Osteoblast (primary cell): Measurements from ENCODE around the gene SAMD10. TPM values are rescaled to one million over a fixed set of nuclear protein-coding genes. Genes with fewer than 3 reads are reported as not detected.

Experiments
- DNase-seq: peaks from one replicate; pipeline ENCODE4 v3.0.0; 2011; ENCODE audit warnings: low spot score, mixed read lengths; ENCODE audit not compliant: insufficient read length; ENCODE audit errors: missing footprints
- H2AFZ ChIP-seq: 2 replicates; pipeline ENCODE4 v1.6.0; 2011; ENCODE audit warnings: mild to moderate bottlenecking, low read length
- H3K27ac ChIP-seq: 2 replicates; pipeline ENCODE4 v1.5.1; 2011; ENCODE audit warnings: mild to moderate bottlenecking, low read depth, low read length, moderate library complexity
- H3K27me3 ChIP-seq: 2 replicates; pipeline ENCODE4 v1.6.0; 2012; ENCODE audit warnings: mild to moderate bottlenecking, control low read depth, inconsistent platforms, low read length, moderate library complexity; ENCODE audit not compliant: insufficient read depth
- H3K36me3 ChIP-seq: 2 replicates; pipeline ENCODE4 v1.5.1; 2011; ENCODE audit warnings: mild to moderate bottlenecking, low read length, control low read depth, moderate library complexity; ENCODE audit not compliant: insufficient read depth
- H3K4me1 ChIP-seq: 2 replicates; pipeline ENCODE4 v1.5.1; 2011; ENCODE audit warnings: mild to moderate bottlenecking, low read length, control low read depth, moderate library complexity; ENCODE audit not compliant: insufficient read depth
- H3K4me2 ChIP-seq: 2 replicates; pipeline ENCODE4 v1.6.0; 2011; ENCODE audit warnings: mild to moderate bottlenecking, low read length; ENCODE audit not compliant: insufficient read depth
- H3K4me3 ChIP-seq: fragments of 200-600 bp; sonication (generic); 3 replicates; pipeline ENCODE4 v1.5.1; 2012; ENCODE audit warnings: mild to moderate bottlenecking, low read length, inconsistent platforms; ENCODE audit not compliant: insufficient read depth
- H3K79me2 ChIP-seq: 2 replicates; pipeline ENCODE4 v1.6.0; 2012; ENCODE audit warnings: mild to moderate bottlenecking, low read length, control low read depth, inconsistent platforms; ENCODE audit not compliant: insufficient read depth
- H3K9me3 ChIP-seq: 2 replicates; pipeline ENCODE4 v1.5.1; 2011; ENCODE audit warnings: low read depth, low read length, control low read depth
- H4K20me1 ChIP-seq: 2 replicates; pipeline ENCODE4 v1.6.0; 2012; ENCODE audit warnings: mild to moderate bottlenecking, low read length, control low read depth; ENCODE audit not compliant: insufficient read depth
- total RNA-seq: library from RNA; depleted of rRNA; stranded (reverse); fragments of >200 nt; gene quantifications from 2 replicates; pipeline ENCODE4 v1.2.3, GENCODE V29; 2012
- TF ChIP-seq, protein P1 (sequence below): IDR thresholded peaks from 2 replicates; pipeline ENCODE4 v1.5.1; 2011; ENCODE audit warnings: mild to moderate bottlenecking, low read depth, low read length, moderate library complexity; ENCODE audit errors: extremely low read depth

Gene SAMD10
- total RNA-seq, 1 donor = 1.4 TPM

DNA sequence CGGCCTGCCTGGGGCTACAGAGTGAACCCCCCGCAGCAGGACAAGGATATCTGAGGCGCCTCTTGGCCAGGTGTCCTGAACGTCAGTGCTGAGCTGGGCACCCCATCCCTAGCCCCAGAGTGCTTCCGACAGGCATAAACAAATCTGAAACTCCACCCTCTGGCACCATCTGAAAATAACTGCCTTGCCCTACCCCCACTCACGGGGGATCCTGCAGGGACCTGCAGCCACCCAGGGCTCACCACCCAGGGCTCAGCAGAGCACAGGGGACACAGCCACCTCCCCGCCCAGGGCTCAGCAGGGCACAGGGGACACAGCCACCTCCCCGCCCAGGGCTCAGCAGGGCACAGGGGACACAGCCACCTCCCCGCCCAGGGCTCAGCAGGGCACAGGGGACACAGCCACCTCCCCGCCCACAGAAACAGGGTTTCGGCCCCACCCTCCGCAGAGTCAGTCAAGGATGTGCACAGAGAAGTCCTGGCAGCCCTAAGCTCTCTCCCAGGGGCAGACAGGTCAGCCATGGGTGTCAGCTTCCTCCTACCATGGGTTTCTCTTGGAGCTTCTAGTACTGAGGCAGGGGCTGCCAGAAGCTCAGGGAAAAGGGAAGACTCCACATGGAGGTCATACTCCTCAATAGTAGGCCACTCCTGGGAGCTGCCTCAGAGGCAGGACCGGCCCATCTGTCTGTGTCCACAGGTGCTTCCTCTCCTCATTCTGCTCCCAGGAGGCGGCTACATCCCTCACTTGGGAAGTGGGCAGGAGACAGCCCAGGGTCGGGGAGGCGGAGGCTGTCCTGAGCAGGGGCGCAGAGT is 27.8 kb downstream of the SAMD10 start:
- no peaks in the 10 kb centered on the region for H3K27me3 ChIP-seq
- no peak overlapping the region for H2AFZ ChIP-seq
- TF ChIP-seq, protein P1, sequence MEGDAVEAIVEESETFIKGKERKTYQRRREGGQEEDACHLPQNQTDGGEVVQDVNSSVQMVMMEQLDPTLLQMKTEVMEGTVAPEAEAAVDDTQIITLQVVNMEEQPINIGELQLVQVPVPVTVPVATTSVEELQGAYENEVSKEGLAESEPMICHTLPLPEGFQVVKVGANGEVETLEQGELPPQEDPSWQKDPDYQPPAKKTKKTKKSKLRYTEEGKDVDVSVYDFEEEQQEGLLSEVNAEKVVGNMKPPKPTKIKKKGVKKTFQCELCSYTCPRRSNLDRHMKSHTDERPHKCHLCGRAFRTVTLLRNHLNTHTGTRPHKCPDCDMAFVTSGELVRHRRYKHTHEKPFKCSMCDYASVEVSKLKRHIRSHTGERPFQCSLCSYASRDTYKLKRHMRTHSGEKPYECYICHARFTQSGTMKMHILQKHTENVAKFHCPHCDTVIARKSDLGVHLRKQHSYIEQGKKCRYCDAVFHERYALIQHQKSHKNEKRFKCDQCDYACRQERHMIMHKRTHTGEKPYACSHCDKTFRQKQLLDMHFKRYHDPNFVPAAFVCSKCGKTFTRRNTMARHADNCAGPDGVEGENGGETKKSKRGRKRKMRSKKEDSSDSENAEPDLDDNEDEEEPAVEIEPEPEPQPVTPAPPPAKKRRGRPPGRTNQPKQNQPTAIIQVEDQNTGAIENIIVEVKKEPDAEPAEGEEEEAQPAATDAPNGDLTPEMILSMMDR = no peak
- DNase-seq = no peak
- no peaks in the 10 kb centered on the region for H3K9me3 ChIP-seq
- H3K79me2 ChIP-seq = peaks cover 88% of the 10 kb centered on the region
- H3K4me2 ChIP-seq = no peak overlapping the region
- no peaks in the 10 kb centered on the region for H3K36me3 ChIP-seq
- no peak overlapping the region for H3K27ac ChIP-seq
- H3K4me1 ChIP-seq = peaks cover 14% of the 10 kb centered on the region
- H4K20me1 ChIP-seq = peaks cover 72% of the 10 kb centered on the region
- H3K4me3 ChIP-seq = no peak overlapping the region

- H3K27me3 ChIP-seq = no peaks in the 10 kb centered on the region
- no peak overlapping the region for H3K4me3 ChIP-seq
- H3K9me3 ChIP-seq = no peaks in the 10 kb centered on the region
- no peak overlapping the region for H2AFZ ChIP-seq
- no peak overlapping the region for H3K27ac ChIP-seq
- H3K4me2 ChIP-seq = no peak overlapping the region
- DNase-seq = no peak
- no peaks in the 10 kb centered on the region for H3K36me3 ChIP-seq
- H3K79me2 ChIP-seq = peaks cover 91% of the 10 kb centered on the region
- peaks cover 13% of the 10 kb centered on the region for H3K4me1 ChIP-seq
- TF ChIP-seq, protein P1 = no peak
- H4K20me1 ChIP-seq = peaks cover 72% of the 10 kb centered on the region
Observed at GRCh38 chr20:63950701-63951397, 28.6 kb downstream of the SAMD10 start.

- Histone ChIP-seq H3K27ac (no peak overlapping the region), H3K4me2 (no peak overlapping the region), H3K9me3 (no peaks in the 10 kb centered on the region), H3K79me2 (peaks cover 78% of the 10 kb centered on the region), H3K4me1 (peaks cover 9% of the 10 kb centered on the region), H2AFZ (no peak overlapping the region), H3K36me3 (peaks cover 9% of the 10 kb centered on the region), H4K20me1 (peaks cover 82% of the 10 kb centered on the region), H3K27me3 (no peaks in the 10 kb centered on the region), H3K4me3 (no peak overlapping the region)
- TF ChIP-seq, protein P1 = no peak
- no peak for DNase-seq
Observed at GRCh38 chr20:63947638-63948456, 31.6 kb downstream of the SAMD10 start.
